ENCODE results near the gene DYRK2.

DNA sequence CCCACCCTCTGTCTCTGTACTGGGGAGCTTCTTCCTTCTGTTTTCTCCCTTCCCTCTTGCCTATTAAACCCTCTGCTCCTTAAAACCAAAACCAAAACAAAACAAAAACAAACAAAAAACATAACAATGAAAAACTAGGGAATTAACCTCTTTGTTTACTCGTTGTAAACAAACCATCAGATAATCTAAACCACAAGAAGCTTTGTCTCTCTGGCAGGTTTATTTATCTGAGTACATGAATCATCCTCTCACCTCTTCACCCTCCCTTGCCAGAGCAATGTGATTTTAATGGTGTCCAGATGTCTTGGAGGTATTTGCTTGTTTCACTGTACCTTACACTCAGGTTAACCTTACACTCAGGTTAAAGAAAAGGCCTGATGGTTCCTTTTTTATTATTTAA lies 66.1 kb downstream of the DYRK2 start:
- no peak for TF ChIP-seq POLR2AphosphoS5 (IDR thresholded peaks at IDR 0.05; ENCODE audit: insufficient read depth, low read depth, low read length)
- no peak for TF ChIP-seq JUN (IDR thresholded peaks at IDR 0.05; ENCODE audit: borderline replicate concordance, insufficient read depth, insufficient read length, low read depth)
- TF ChIP-seq, protein P1, sequence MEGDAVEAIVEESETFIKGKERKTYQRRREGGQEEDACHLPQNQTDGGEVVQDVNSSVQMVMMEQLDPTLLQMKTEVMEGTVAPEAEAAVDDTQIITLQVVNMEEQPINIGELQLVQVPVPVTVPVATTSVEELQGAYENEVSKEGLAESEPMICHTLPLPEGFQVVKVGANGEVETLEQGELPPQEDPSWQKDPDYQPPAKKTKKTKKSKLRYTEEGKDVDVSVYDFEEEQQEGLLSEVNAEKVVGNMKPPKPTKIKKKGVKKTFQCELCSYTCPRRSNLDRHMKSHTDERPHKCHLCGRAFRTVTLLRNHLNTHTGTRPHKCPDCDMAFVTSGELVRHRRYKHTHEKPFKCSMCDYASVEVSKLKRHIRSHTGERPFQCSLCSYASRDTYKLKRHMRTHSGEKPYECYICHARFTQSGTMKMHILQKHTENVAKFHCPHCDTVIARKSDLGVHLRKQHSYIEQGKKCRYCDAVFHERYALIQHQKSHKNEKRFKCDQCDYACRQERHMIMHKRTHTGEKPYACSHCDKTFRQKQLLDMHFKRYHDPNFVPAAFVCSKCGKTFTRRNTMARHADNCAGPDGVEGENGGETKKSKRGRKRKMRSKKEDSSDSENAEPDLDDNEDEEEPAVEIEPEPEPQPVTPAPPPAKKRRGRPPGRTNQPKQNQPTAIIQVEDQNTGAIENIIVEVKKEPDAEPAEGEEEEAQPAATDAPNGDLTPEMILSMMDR (IDR thresholded peaks at IDR 0.05; ENCODE audit: extremely low read depth in 1 of 2, insufficient read depth in 1 of 2, low read depth in 1 of 2, low read length in 2 of 2), result no peak
- TF ChIP-seq, protein P2, sequence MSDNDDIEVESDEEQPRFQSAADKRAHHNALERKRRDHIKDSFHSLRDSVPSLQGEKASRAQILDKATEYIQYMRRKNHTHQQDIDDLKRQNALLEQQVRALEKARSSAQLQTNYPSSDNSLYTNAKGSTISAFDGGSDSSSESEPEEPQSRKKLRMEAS (IDR thresholded peaks at IDR 0.05; ENCODE audit: insufficient read depth, insufficient read length), result no peak
- no peak for TF ChIP-seq EZH2 (IDR thresholded peaks at IDR 0.05; ENCODE audit: borderline replicate concordance, low read depth, low read length, severe bottlenecking)
